Measurements from ENCODE around the gene SGPL1.

SGPL1 gene

DNA sequence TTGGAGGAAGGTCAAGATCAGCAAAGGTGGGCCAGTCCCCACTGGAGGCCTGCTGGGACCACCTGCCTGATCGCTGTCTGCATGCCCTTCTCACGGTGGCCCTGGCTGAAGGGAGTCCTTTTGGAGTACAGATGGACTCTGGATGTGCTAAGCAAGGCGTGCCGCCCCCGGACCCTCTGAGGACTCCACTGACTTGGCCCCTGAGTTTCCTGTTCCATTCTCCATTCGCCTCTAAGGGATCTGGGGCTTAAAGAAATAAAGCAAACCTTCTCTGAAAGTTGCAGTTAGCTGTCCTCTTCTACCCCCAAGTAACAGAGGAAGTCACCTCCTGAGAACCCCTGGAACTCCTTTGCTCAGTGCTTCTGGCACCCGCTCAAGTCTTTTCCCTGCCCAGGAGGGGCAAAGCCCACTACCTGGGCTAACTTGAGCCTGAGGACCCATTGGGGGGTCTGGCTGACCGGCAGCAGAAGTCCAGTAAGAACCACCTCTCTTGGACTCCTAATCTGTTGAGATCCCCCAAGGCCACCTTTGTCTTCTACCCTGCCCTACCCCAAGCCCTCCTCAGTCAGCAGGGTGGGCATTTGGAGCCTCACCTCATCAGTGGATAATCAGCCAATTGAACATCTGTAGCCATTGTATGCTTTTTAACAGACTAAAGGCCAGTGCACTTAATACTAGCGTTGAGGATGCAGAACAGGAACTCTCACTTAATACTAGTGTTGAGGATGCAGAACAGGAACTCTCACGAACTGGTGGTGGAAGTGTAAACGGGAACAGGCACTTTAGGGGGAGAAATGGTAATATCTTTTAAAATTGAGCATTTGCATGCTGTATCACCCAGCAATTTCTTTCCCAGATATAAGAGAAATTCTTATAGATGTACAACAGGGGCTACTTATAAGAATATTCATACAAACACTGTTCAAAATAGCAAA is 32.7 kb upstream of the SGPL1 start:
- Histone ChIP-seq H3K27me3 (ENCODE audit: insufficient read depth, low read length) (no peaks in the 10 kb centered on the region), H3K4me3 (ENCODE audit: low read length) (no peak overlapping the region), H3K4me1 (ENCODE audit: insufficient read depth, low read length) (no peaks in the 10 kb centered on the region), H3K27ac (ENCODE audit: low read depth, low read length) (no peak overlapping the region), H3K9ac (ENCODE audit: low read depth, low read length) (no peak overlapping the region), H3K9me3 (ENCODE audit: insufficient read depth, low read depth, low read length) (no peaks in the 10 kb centered on the region), H3K36me3 (ENCODE audit: insufficient read depth, low read length) (no peaks in the 10 kb centered on the region)
- WGBS: 91% methylated on average over 11 of the region's 11 CpGs

- H3K9ac ChIP-seq (ENCODE audit: low read depth, low read length): no peak overlapping the region
- no peak overlapping the region for H3K4me3 ChIP-seq (ENCODE audit: low read length)
- WGBS: 95% methylated on average over 5 of the region's 5 CpGs
- H3K4me1 ChIP-seq (ENCODE audit: insufficient read depth, low read length): no peaks in the 10 kb centered on the region
- no peaks in the 10 kb centered on the region for H3K36me3 ChIP-seq (ENCODE audit: insufficient read depth, low read length)
- no peaks in the 10 kb centered on the region for H3K9me3 ChIP-seq (ENCODE audit: insufficient read depth, low read depth, low read length)
- H3K27me3 ChIP-seq (ENCODE audit: insufficient read depth, low read length): no peaks in the 10 kb centered on the region
- no peak overlapping the region for H3K27ac ChIP-seq (ENCODE audit: low read depth, low read length)
These were observed 31.7 kb upstream of the SGPL1 start for GRCh38 chr10:70784016-70784415.

- no peak overlapping the region for H3K27ac ChIP-seq (ENCODE audit: low read depth, low read length)
- H3K9me3 ChIP-seq (ENCODE audit: insufficient read depth, low read depth, low read length): no peaks in the 10 kb centered on the region
- no peaks in the 10 kb centered on the region for H3K27me3 ChIP-seq (ENCODE audit: insufficient read depth, low read length)
- no peaks in the 10 kb centered on the region for H3K36me3 ChIP-seq (ENCODE audit: insufficient read depth, low read length)
- no peak overlapping the region for H3K4me3 ChIP-seq (ENCODE audit: low read length)
- no peak overlapping the region for H3K9ac ChIP-seq (ENCODE audit: low read depth, low read length)
- 80% methylated on average over 2 of the region's 2 CpGs for WGBS
- no peaks in the 10 kb centered on the region for H3K4me1 ChIP-seq (ENCODE audit: insufficient read depth, low read length)
These were observed 31.3 kb upstream of the SGPL1 start for GRCh38 chr10:70784471-70784870.

GRCh38 chr10:70785190-70785589 is 30.6 kb upstream of the SGPL1 start, which contains the start of gene TBATA:
TSS of gene TBATA (minus strand) at chr10:70785377. CDS start at chr10:70783379, 1,998 bp downstream.
- 89% methylated on average over 4 of the region's 4 CpGs for WGBS
- Histone ChIP-seq H3K9ac (ENCODE audit: low read depth, low read length) (no peak within 1 kb of the TSS), H3K4me3 (ENCODE audit: low read length) (no peak within 1 kb of the TSS), H3K27ac (ENCODE audit: low read depth, low read length) (no peak within 1 kb of the TSS), H3K36me3 (ENCODE audit: insufficient read depth, low read length) (no peaks in the 10 kb centered on the region), H3K27me3 (ENCODE audit: insufficient read depth, low read length) (no peaks in the 10 kb centered on the region), H3K9me3 (ENCODE audit: insufficient read depth, low read depth, low read length) (no peaks in the 10 kb centered on the region), H3K4me1 (ENCODE audit: insufficient read depth, low read length) (no peaks in the 10 kb centered on the region)

DNA sequence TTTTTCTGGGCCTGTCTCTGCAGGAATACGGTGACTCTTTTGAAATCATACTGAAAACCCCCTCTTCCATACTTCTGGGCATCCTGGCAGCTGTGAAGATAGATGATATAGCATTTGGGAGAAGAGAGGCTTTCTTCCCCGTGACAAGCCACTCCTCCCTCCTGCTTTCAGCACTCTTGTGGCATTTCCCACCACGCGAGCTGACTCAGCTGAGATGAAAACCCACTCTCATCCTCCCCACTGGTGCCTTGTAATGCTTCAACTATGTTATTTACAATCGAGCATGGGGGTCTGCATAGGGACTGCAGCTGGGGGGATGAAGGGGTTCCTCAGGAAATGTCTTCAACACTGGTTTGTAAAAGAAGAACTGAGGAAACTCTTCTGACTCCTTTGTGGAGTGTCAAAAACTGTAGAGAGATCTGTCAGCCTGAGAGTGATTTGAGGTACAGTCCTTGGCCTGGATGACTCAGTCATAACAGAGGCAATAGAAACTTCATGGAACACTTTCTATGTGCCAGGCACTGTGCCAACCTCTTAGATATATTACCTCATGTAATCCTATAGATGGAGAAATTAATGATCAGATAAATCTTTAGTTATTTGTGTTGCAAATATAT is 28.8 kb upstream of the SGPL1 start:
- Histone ChIP-seq H3K9ac (ENCODE audit: low read depth, low read length) (no peak overlapping the region), H3K27me3 (ENCODE audit: insufficient read depth, low read length) (no peaks in the 10 kb centered on the region), H3K9me3 (ENCODE audit: insufficient read depth, low read depth, low read length) (no peaks in the 10 kb centered on the region), H3K4me1 (ENCODE audit: insufficient read depth, low read length) (no peaks in the 10 kb centered on the region), H3K4me3 (ENCODE audit: low read length) (no peak overlapping the region), H3K36me3 (ENCODE audit: insufficient read depth, low read length) (no peaks in the 10 kb centered on the region), H3K27ac (ENCODE audit: low read depth, low read length) (no peak overlapping the region)
- WGBS: 68% methylated on average over 5 of the region's 5 CpGs

DNA sequence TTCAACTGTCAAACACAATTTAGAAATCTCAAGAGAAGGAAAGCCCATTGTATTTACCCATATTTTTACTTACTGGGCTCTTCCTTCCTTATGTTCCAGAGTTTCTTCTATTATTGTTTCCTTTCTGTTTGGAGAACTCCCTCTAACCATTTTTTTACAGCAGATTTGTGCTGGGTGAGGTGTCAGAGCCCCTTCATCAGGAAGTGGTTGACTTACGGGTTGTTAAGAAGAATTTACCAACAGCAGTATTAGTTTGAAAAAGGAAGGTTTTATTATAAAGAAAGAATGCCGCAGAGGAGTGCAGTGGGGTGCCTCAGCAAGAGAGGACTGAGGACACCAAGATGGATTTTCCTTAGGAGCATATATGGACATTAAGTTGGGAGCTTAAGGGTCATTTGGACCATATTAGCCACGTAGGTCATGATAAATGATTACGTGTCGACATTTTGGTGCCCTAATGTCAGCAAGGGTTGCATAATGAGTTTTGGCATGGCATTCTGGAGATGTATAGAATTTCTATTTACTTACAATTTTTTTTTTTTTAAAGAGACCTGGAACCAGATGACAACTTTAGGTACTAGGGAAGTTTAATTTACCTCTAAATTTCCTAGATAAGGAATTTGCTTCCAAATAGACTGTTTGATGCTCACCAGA is 24.2 kb upstream of the SGPL1 start:
- Histone ChIP-seq H3K4me3 (ENCODE audit: low read length) (no peak overlapping the region), H3K9ac (ENCODE audit: low read depth, low read length) (no peak overlapping the region), H3K27ac (ENCODE audit: low read depth, low read length) (no peak overlapping the region), H3K27me3 (ENCODE audit: insufficient read depth, low read length) (no peaks in the 10 kb centered on the region), H3K9me3 (ENCODE audit: insufficient read depth, low read depth, low read length) (no peaks in the 10 kb centered on the region), H3K4me1 (ENCODE audit: insufficient read depth, low read length) (no peaks in the 10 kb centered on the region), H3K36me3 (ENCODE audit: insufficient read depth, low read length) (no peaks in the 10 kb centered on the region)
- WGBS: 96% methylated on average over 5 of the region's 5 CpGs

DNA sequence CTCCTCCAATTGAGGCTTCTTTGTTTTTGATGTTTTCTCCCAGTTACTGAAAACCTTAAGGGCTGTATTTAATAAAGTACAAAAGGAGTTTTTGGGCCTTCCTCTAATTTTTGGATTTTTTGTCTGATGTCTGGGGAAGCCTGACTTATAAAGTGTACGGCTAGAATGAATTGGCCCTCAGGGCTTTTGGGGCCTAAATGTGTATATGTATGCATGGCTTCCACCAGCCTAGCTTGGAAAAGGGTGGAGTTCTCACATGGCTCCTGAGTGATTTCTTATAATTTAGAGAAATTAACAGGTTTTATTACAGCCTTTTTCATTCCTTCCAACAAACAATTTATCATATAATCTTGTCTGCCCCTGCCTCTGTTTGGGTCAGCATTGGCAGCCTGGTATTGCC is 20.1 kb upstream of the SGPL1 start:
- Histone ChIP-seq H3K4me3 (ENCODE audit: low read length) (no peak overlapping the region), H3K9ac (ENCODE audit: low read depth, low read length) (no peak overlapping the region), H3K36me3 (ENCODE audit: insufficient read depth, low read length) (no peaks in the 10 kb centered on the region), H3K4me1 (ENCODE audit: insufficient read depth, low read length) (no peaks in the 10 kb centered on the region), H3K27me3 (ENCODE audit: insufficient read depth, low read length) (no peaks in the 10 kb centered on the region), H3K27ac (ENCODE audit: low read depth, low read length) (no peak overlapping the region), H3K9me3 (ENCODE audit: insufficient read depth, low read depth, low read length) (no peaks in the 10 kb centered on the region)
- 94% methylated on average over 1 of the region's 1 CpG for WGBS

GRCh38 chr10:70797840-70798239 is 17.9 kb upstream of the SGPL1 start:
- H3K4me3 ChIP-seq (ENCODE audit: low read length): no peak overlapping the region
- H3K27me3 ChIP-seq (ENCODE audit: insufficient read depth, low read length): no peaks in the 10 kb centered on the region
- WGBS: 93% methylated on average over 7 of the region's 7 CpGs
- no peaks in the 10 kb centered on the region for H3K36me3 ChIP-seq (ENCODE audit: insufficient read depth, low read length)
- no peaks in the 10 kb centered on the region for H3K4me1 ChIP-seq (ENCODE audit: insufficient read depth, low read length)
- no peak overlapping the region for H3K27ac ChIP-seq (ENCODE audit: low read depth, low read length)
- no peaks in the 10 kb centered on the region for H3K9me3 ChIP-seq (ENCODE audit: insufficient read depth, low read depth, low read length)
- H3K9ac ChIP-seq (ENCODE audit: low read depth, low read length): no peak overlapping the region

DNA sequence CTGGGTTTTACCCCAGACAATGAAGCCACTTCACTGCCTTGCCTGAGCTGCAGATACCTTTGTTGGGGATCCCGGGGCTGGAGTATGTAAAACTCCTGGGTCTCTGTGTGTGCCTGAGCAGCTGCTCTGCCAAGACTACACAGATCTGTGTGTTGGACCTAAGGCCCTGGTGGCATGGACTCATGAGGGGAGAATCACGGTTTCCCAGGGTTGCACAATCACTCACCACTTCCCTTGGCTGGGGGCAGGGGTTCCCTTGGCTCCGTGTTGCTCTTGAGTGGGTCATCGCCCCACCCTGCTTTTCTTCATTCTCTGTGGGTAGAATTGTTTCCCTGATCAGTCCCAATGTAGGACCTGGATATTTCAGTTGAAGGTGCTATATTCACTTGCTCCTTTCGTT is 16.6 kb upstream of the SGPL1 start:
- 94% methylated on average over 5 of the region's 5 CpGs for WGBS
- H3K4me1 ChIP-seq (ENCODE audit: insufficient read depth, low read length): no peaks in the 10 kb centered on the region
- no peak overlapping the region for H3K4me3 ChIP-seq (ENCODE audit: low read length)
- no peak overlapping the region for H3K9ac ChIP-seq (ENCODE audit: low read depth, low read length)
- no peaks in the 10 kb centered on the region for H3K36me3 ChIP-seq (ENCODE audit: insufficient read depth, low read length)
- no peak overlapping the region for H3K27ac ChIP-seq (ENCODE audit: low read depth, low read length)
- no peaks in the 10 kb centered on the region for H3K9me3 ChIP-seq (ENCODE audit: insufficient read depth, low read depth, low read length)
- no peaks in the 10 kb centered on the region for H3K27me3 ChIP-seq (ENCODE audit: insufficient read depth, low read length)

GRCh38 chr10:70801854-70802253 is 13.9 kb upstream of the SGPL1 start:
- Histone ChIP-seq H3K9ac (ENCODE audit: low read depth, low read length) (no peak overlapping the region), H3K27ac (ENCODE audit: low read depth, low read length) (no peak overlapping the region), H3K4me1 (ENCODE audit: insufficient read depth, low read length) (no peaks in the 10 kb centered on the region; the same call in 1 of the 2 replicates), H3K27me3 (ENCODE audit: insufficient read depth, low read length) (no peaks in the 10 kb centered on the region), H3K36me3 (ENCODE audit: insufficient read depth, low read length) (no peaks in the 10 kb centered on the region), H3K9me3 (ENCODE audit: insufficient read depth, low read depth, low read length) (no peaks in the 10 kb centered on the region), H3K4me3 (ENCODE audit: low read length) (no peak overlapping the region)
- no CpG with 5 or more reads among the region's 1 CpG for WGBS

- H3K9me3 ChIP-seq (ENCODE audit: insufficient read depth, low read depth, low read length): no peaks in the 10 kb centered on the region
- no peak overlapping the region for H3K4me3 ChIP-seq (ENCODE audit: low read length)
- no peaks in the 10 kb centered on the region for H3K36me3 ChIP-seq (ENCODE audit: insufficient read depth, low read length)
- no peak overlapping the region for H3K9ac ChIP-seq (ENCODE audit: low read depth, low read length)
- no peaks in the 10 kb centered on the region for H3K27me3 ChIP-seq (ENCODE audit: insufficient read depth, low read length)
- H3K4me1 ChIP-seq (ENCODE audit: insufficient read depth, low read length): peaks cover 5% of the 10 kb centered on the region; the same call in 1 of the 2 replicates
- H3K27ac ChIP-seq (ENCODE audit: low read depth, low read length): no peak overlapping the region
- WGBS: 100% methylated on average over 2 of the region's 2 CpGs
These were observed 11.8 kb upstream of the SGPL1 start for GRCh38 chr10:70803775-70804420.

Data from HUES64 (cell line).